Mucosa of gallbladder (tissue), 1 donor: ENCODE measurements around the gene UQCRC2. TPM values are rescaled to one million over a fixed set of nuclear protein-coding genes. Genes with fewer than 3 reads are reported as not detected.
"Not testable (repeated sequence)": the region's sequence is repeated elsewhere in the genome, so short reads cannot be mapped to it uniquely, and the experiment has no call there.

ENCODE experiments used
- DNase-seq: peaks from one replicate; pipeline ENCODE4 v3.0.0-alpha.2; 2020; ENCODE audit warnings: low spot score
- total RNA-seq: library from RNA; stranded (reverse); gene quantifications from one replicate; pipeline ENCODE4 v1.2.1, GENCODE V29; 2021
- donor health status: DM: no; HTN: no; CAD: no.

UQCRC2 gene
- 235 TPM for total RNA-seq

- peak; percentile 91 for DNase-seq
Observed at GRCh38 chr16:21952793-21953540, at the start of gene UQCRC2. TSS of gene UQCRC2 (plus strand) at chr16:21953361. CDS start at chr16:21953424, 63 bp downstream.

DNA sequence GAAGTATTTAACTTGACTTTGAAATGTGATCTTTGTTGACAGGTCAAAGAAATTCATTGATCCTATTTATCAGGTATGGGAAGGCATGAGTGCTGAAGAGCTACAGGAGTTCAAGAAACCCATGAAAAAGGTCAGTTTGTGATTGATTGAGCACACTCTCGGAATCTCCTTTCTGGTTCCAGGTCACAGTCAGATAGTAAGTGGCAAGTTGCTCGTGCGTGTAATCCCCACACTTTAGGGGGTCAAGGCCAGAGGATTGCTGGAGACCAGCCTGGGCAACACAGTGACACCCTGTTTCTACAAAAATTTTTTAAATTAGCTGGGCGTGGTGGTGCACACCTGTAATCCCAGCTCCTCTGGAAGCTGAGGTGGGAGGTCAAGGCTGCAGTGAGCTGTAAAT, 20.5 kb upstream of the UQCRC2 start:
- not testable (repeated sequence) for DNase-seq

- DNase-seq, result not testable (repeated sequence)
Observed at GRCh38 chr16:21933316-21933715, 19.8 kb upstream of the UQCRC2 start.

- DNase-seq, result not testable (repeated sequence)
Observed at GRCh38 chr16:21933790-21934189, 19.4 kb upstream of the UQCRC2 start.

DNA sequence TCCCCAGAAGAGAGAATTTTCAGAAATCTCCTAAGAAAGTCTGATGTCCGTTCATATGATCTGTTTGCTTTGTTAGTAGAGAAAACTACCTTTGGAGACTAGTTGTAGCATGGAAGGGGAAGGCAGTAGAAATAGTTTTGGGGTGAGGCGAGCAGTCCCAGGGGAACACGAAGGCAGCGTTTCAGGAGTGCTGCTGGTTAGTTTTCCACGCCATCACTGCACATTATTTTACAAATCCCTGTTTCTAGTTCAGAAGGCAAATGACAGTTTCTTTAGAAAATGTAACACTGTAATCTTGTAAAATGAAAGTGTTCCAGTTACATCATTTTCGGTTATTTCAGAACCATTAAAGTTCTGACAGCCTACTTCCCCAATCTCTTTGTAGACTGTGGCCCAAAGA, 16.9 kb upstream of the UQCRC2 start:
- not testable (repeated sequence) for DNase-seq

- DNase-seq, result no peak
Observed at GRCh38 chr16:21937336-21937829, 15.8 kb upstream of the UQCRC2 start.

DNA sequence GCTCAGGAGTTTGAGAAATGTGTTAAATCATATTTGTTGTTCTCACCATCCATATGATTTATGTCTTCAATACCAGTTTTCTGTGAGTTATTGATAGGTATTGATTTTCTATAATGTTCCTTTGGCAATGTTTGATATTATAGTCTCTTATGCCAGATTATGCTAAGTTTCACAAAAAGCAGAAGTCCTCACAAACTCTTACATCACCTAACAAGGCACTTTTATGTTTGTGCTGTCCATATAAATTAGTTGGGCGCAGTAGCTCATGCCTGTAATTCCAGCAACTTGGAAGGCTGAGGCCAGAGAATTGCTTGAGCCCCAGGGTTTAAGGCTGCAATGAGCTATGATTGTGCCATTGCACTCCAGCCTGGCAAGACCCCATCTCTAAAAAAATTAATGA, 12.6 kb upstream of the UQCRC2 start:
- no peak for DNase-seq

DNA sequence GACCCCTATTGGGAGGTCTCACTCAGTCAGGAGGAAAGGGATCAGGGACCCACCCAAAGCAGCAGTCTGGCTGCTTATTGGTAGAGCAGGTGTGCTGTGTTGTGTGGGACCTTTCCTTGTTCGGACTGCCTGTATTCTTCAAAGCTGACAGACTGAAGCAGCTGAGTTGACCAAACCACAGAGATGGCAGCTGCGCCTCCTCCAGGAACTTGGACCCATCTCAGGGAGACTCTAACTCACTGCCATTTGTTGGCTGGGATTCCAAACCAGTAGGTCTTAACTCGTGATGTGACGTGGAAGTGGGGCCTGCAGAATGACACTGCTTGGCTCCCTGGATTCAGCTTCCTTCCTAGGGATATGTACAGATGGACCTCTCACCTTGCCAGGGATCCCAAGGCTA, 9.6 kb upstream of the UQCRC2 start:
- DNase-seq, result no peak

- DNase-seq, result no peak
Observed at GRCh38 chr16:21946889-21947635, 6.1 kb upstream of the UQCRC2 start.

GRCh38 chr16:21949713-21950260, 3.4 kb upstream of the UQCRC2 start:
- DNase-seq, result no peak

GRCh38 chr16:21950782-21951521, 2.2 kb upstream of the UQCRC2 start:
- DNase-seq, result no peak

DNA sequence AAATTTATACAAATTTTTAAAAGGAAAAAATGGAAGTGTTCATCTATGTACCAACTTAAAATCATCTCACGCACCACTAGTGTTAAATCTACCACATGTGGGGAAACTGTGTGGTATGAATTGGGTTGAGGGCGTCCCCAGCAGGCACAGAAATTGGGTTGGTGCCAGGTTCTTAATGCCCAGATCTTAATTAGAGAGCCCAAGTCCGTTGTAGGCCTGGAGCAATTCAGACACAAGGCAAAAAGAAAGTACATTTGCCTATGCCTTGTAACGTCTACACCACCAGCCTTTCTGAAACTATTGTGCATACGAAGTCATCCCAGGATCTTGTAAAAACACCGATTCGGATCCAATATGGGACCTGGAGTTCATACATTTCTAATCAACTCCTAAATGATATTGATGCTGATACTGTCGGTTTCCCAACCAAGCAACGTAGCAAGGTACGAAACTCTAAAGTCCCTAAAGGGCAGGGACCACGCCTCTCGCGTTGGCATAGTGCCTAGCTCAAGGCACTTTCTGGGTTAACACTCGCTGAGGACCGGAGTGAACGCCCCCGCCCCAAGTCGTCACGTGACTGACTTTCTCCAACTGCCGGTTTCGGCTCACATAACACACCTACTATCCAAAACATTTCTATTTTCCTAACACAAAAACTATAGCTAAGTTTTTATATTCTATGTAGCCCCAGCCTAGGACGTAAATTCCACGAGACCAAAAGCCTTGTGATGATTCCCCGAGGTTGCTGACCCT, 945 bp upstream of the UQCRC2 start:
- DNase-seq, result peak; percentile 68

DNA sequence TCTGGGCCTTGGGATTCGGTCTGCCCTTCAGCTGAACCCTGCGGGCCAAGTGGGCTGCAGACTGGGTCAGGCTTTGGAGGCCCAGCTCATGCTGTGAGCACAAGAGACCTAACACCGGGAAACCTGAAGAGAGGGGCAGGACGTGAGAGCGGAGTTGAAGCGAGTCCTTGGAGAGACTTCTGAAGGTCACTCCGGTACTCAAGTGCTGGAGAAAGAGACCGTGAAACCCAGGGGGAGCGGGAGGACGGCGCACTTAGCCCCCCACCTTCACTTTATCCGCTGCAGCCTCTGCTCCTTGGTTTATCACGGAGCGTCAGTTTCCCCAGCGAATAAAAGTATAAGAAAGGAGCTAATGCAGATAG, 361 bp downstream of the UQCRC2 start:
- no peak for DNase-seq

DNA sequence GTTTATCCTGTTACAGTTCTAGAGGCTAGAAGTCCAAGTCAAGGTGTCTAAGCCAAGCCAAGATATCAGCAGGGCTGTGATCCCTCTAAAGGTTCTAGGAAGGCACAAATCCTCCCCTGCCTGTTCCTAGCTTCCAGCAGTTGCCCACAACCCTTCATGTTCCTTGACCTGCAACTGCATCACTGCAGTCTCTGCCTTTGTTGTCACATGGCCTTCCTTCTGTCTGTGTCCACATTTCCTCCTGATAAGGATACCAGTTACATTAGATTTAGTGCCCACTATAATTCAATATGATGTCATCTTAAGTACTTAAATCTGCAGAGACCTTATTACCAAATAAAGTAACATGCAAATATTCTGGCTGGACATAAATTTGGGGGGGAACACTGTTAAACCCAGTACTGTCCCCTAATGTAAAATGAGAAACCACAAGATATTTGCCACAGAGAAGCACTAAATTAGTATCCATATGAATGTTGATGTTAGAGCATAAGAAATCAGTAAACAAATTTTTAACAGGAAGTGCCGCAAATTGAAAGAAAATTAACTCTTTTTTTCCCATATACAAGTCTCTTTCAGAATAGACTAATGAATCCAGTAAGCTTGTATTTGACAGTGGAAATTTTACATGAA, 4.7 kb downstream of the UQCRC2 start:
- DNase-seq, result no peak

GRCh38 chr16:21959050-21959449, 5.9 kb downstream of the UQCRC2 start:
- no peak for DNase-seq

DNA sequence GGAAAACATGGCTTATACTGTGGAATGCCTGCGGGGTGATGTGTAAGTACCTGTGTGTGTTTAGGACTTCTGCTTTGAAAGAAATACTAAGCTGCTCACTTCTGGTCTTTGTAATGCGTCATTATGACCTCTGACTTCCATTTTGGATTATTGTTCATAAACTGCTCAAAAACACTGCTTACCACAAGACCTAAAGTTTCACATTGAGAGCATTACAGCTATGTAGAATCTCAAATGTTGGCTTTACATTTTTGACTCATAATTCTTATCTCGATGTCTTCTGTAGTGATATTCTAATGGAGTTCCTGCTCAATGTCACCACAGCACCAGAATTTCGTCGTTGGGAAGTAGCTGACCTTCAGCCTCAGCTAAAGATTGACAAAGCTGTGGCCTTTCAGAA, 9.3 kb downstream of the UQCRC2 start:
- DNase-seq, result no peak

- DNase-seq, result no peak
Observed at GRCh38 chr16:21963887-21964286, 10.7 kb downstream of the UQCRC2 start.

DNA sequence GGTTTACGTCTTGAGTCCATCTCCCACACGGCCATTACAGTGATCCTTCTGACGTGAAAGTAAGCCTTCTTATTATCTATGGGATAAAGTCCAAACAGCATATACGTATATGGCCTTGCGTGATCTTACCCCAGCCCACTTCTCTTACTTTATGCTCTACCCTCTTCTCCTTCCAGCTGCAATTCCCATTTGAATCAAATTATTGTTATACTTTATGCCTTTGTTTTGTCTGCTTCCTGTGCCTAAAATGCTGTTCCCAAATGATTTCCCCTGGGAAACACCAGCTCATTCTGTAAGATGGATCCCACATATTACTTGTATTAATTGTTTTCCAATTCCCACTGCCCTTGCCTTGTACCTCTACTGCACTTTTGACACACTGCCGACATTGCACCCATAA, 11.2 kb downstream of the UQCRC2 start:
- no peak for DNase-seq

DNA sequence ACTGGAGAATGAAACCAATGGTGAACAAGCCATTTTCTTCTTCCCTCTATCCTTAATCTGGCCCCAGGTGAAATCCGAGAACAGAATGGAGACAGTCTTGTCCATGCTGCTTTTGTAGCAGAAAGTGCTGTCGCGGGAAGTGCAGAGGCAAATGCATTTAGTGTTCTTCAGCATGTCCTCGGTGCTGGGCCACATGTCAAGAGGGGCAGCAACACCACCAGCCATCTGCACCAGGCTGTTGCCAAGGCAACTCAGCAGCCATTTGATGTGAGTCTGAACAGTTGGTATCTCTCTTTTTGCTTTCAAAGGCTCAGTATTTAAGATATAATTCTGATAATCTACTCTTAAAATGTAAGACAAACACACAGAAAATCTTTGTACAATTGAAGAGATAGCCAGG, 18.7 kb downstream of the UQCRC2 start:
- DNase-seq, result no peak

DNA sequence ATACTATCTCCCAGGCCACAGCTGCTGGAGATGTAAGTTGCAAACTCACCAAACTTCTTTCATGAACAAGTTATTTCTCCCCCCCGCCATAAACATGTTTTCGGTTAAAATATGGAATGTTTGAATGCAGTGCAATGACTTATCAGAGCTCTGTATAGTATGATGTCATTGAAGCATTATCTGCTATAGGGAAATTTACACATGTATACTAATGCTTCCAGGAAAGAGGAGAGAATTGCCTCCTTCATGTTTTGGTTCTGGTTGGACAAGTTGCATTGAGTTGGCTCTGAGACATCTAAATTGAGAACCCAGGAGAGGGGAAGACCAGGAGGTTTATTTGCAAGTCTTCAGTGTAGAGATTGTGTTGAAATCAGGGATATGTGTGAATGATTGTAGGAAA, 20.8 kb downstream of the UQCRC2 start:
- DNase-seq, result no peak

GRCh38 chr16:21980032-21980431, 26.9 kb downstream of the UQCRC2 start:
- DNase-seq, result no peak
